H9 (cell line): ENCODE measurements around the gene ZNF766. TPM values are rescaled to one million over a fixed set of nuclear protein-coding genes. Genes with fewer than 3 reads are reported as not detected.

Experiments used
- DNase-seq: peaks from one replicate; pipeline ENCODE4 v3.0.0-alpha.2; 2017
- H2AFZ ChIP-seq: one replicate; pipeline ENCODE4 v1.6.1; 2013; ENCODE audit warnings: mild to moderate bottlenecking, low read length, control low read depth, moderate library complexity
- H2AK5ac ChIP-seq: 2 replicates; pipeline ENCODE4 v1.6.1; 2013; ENCODE audit warnings: low read length, control low read depth, mixed read lengths; ENCODE audit not compliant: insufficient read length
- H2BK120ac ChIP-seq: one replicate; pipeline ENCODE4 v1.6.1; 2013; ENCODE audit warnings: low read depth, mild to moderate bottlenecking, low read length, control low read depth, inconsistent platforms; ENCODE audit not compliant: poor library complexity, severe bottlenecking
- H2BK12ac ChIP-seq: 2 replicates; pipeline ENCODE4 v1.6.1; 2013; ENCODE audit warnings: low read length, control low read depth, mixed read lengths, low read depth; ENCODE audit not compliant: insufficient read length
- H2BK15ac ChIP-seq: 2 replicates; pipeline ENCODE4 v1.6.1; 2013; ENCODE audit warnings: low read depth, low read length, control low read depth
- H2BK20ac ChIP-seq: one replicate; pipeline ENCODE4 v1.6.1; 2013; ENCODE audit warnings: low read depth, mild to moderate bottlenecking, low read length, control low read depth, inconsistent platforms; ENCODE audit not compliant: poor library complexity, severe bottlenecking
- H2BK5ac ChIP-seq: 2 replicates; pipeline ENCODE4 v1.6.1; 2013; ENCODE audit warnings: low read length, control low read depth, mixed read lengths; ENCODE audit not compliant: insufficient read length
- H3K14ac ChIP-seq: 2 replicates; pipeline ENCODE4 v1.6.1; 2013; ENCODE audit warnings: low read length, control low read depth; ENCODE audit not compliant: insufficient read depth
- H3K18ac ChIP-seq: 2 replicates; pipeline ENCODE4 v1.6.1; 2013; ENCODE audit warnings: low read depth, mild to moderate bottlenecking, mixed read lengths, low read length, control low read depth; ENCODE audit not compliant: insufficient read length
- H3K23ac ChIP-seq: 2 replicates; pipeline ENCODE4 v1.6.1; 2013; ENCODE audit warnings: low read length, control low read depth, mixed read lengths, low read depth; ENCODE audit not compliant: insufficient read length
- H3K23me2 ChIP-seq: 2 replicates; pipeline ENCODE4 v1.6.1; 2013; ENCODE audit warnings: low read depth, mild to moderate bottlenecking, mixed read lengths, low read length, control low read depth; ENCODE audit not compliant: insufficient read length, poor library complexity, severe bottlenecking
- H3K27ac ChIP-seq: 2 replicates; pipeline ENCODE4 v1.5.1; 2013; ENCODE audit warnings: low read length, control low read depth, mixed read lengths, low read depth; ENCODE audit not compliant: insufficient read length
- H3K27me3 ChIP-seq: 2 replicates; pipeline ENCODE4 v1.6.1; 2013; ENCODE audit warnings: low read length, control low read depth, inconsistent platforms; ENCODE audit not compliant: insufficient read depth
- H3K4ac ChIP-seq: 2 replicates; pipeline ENCODE4 v1.6.1; 2013; ENCODE audit warnings: low read depth, mild to moderate bottlenecking, control low read depth, inconsistent platforms, low read length, moderate library complexity
- H3K4me1 ChIP-seq: 2 replicates; pipeline ENCODE4 v1.6.1; 2013; ENCODE audit warnings: low read length, control low read depth, inconsistent platforms; ENCODE audit not compliant: insufficient read depth
- H3K4me2 ChIP-seq: 2 replicates; pipeline ENCODE4 v1.6.1; 2013; ENCODE audit warnings: low read length, control low read depth, mixed read lengths; ENCODE audit not compliant: insufficient read length, insufficient read depth
- H3K56ac ChIP-seq: 2 replicates; pipeline ENCODE4 v1.6.1; 2013; ENCODE audit warnings: low read depth, mild to moderate bottlenecking, mixed read lengths, low read length, control low read depth; ENCODE audit not compliant: insufficient read length
- H3K79me1 ChIP-seq: 2 replicates; pipeline ENCODE4 v1.6.1; 2013; ENCODE audit warnings: low read depth, mild to moderate bottlenecking, moderate library complexity, low read length, control low read depth, inconsistent platforms; ENCODE audit not compliant: insufficient read depth, poor library complexity, severe bottlenecking
- H3K79me2 ChIP-seq: 2 replicates; pipeline ENCODE4 v1.6.1; 2013; ENCODE audit warnings: low read length, control low read depth, inconsistent platforms; ENCODE audit not compliant: insufficient read depth
- H3K9ac ChIP-seq: 2 replicates; pipeline ENCODE4 v1.6.1; 2013; ENCODE audit warnings: low read length, control low read depth, mixed read lengths; ENCODE audit not compliant: insufficient read length; ENCODE audit errors: extremely low read depth
- H3K9me3 ChIP-seq: one replicate; pipeline ENCODE4 v1.6.1; 2013; ENCODE audit warnings: low read depth, low read length, inconsistent platforms; ENCODE audit not compliant: control insufficient read depth
- H3T11ph ChIP-seq: one replicate; pipeline ENCODE4 v1.6.1; 2013; ENCODE audit warnings: mild to moderate bottlenecking, low read length, control low read depth, inconsistent platforms
- H4K20me1 ChIP-seq: one replicate; pipeline ENCODE4 v1.6.1; 2013; ENCODE audit not compliant: control insufficient read depth, insufficient read length, insufficient read depth
- H4K5ac ChIP-seq: 2 replicates; pipeline ENCODE4 v1.6.1; 2013; ENCODE audit warnings: low read depth, mild to moderate bottlenecking, mixed read lengths, low read length, control low read depth; ENCODE audit not compliant: insufficient read length
- H4K8ac ChIP-seq: replicated peaks from 2 replicates; pipeline ENCODE4 v1.6.1; 2013; ENCODE audit warnings: low read length, control low read depth, mixed read lengths, low read depth; ENCODE audit not compliant: insufficient read length
- H4K91ac ChIP-seq: 2 replicates; pipeline ENCODE4 v1.6.1; 2013; ENCODE audit warnings: low read depth, mild to moderate bottlenecking, moderate library complexity, mixed read lengths, low read length, control low read depth; ENCODE audit not compliant: insufficient read length
- H3K27ac Mint-ChIP-seq, 3 experiments: 2 replicates in 2 of 3; 3 replicates in 1 of 3; pipeline ENCODE4 v1.8.0; 2020 to 2021; ENCODE audit warnings: mixed read lengths in 3 of 3, mild to moderate bottlenecking in 1 of 3, moderate library complexity in 1 of 3
- H3K27me3 Mint-ChIP-seq: 2 replicates; pipeline ENCODE4 v1.8.0; 2021; ENCODE audit warnings: low read depth, mild to moderate bottlenecking, moderate library complexity, mixed read lengths
- H3K36me3 Mint-ChIP-seq, 3 experiments: 2 replicates in 2 of 3; 3 replicates in 1 of 3; pipeline ENCODE4 v1.8.0; 2020 to 2021; ENCODE audit warnings: low read depth in 3 of 3, mixed read lengths in 3 of 3; ENCODE audit not compliant: insufficient read depth in 1 of 3
- H3K4me1 Mint-ChIP-seq, 2 experiments: 2 replicates each; pipeline ENCODE4 v1.8.0; 2020; ENCODE audit warnings: mixed read lengths in 2 of 2
- H3K4me3 Mint-ChIP-seq, 2 experiments: 2 replicates in 1 of 2; 3 replicates in 1 of 2; pipeline ENCODE4 v1.8.0; 2020 to 2021; ENCODE audit warnings: mild to moderate bottlenecking in 2 of 2, mixed read lengths in 2 of 2, moderate library complexity in 1 of 2
- H3K9me3 Mint-ChIP-seq, 2 experiments: 2 replicates in 1 of 2; 3 replicates in 1 of 2; pipeline ENCODE4 v1.8.0; 2020; ENCODE audit warnings: mild to moderate bottlenecking in 2 of 2, mixed read lengths in 2 of 2, moderate library complexity in 1 of 2
- WGBS: extraction: QIAGEN DNeasy Blood & Tissue Kit; methylation state at CpG from one replicate; pipeline ENCODE4 v1.1.7; 2013; ENCODE audit warnings: missing lambda C conversion rate, low lambda C conversion rate, mixed read lengths; ENCODE audit not compliant: insufficient read length; ENCODE audit errors: extremely low coverage; 5-methylcytosine and 5-hydroxymethylcytosine counted together
- total RNA-seq: library from RNA; stranded (reverse); gene quantifications from 2 replicates; pipeline ENCODE4 v1.2.1, GENCODE V29; 2021
- TF ChIP-seq, protein P1 (sequence below): fragments of 200-600 bp; sonication (generic); conservative IDR thresholded peaks from 3 replicates; pipeline ENCODE4 v1.8.0; 2021; ENCODE audit warnings: antibody characterized with exemption, mild to moderate bottlenecking

ZNF766 gene
- total RNA-seq, 1 experiment from 2014 or later: 33.6 TPM

DNA sequence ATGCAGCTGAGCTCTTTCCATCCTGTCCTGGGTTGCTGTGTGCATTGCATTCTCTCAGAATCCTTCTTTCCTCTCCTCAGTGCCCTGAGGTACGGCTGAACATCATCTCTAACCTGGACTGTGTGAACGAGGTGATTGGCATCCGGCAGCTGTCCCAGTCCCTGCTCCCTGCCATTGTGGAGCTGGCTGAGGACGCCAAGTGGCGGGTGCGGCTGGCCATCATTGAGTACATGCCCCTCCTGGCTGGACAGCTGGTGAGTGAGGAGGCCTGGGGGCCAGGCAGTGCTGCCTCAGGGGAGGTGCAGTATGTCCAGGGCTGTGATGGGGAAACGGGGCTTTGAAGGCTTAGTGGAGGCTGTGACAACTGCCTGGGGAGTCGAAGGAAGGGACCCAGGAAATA is 49.8 kb upstream of the ZNF766 start:
- Histone ChIP-seq H3K9ac (no peak overlapping the region), H2BK15ac (no peak overlapping the region), H3T11ph (no peak overlapping the region), H4K8ac (no peak overlapping the region), H3K79me2 (no peaks in the 10 kb centered on the region), H3K4ac (no peak overlapping the region), H3K79me1 (no peaks in the 10 kb centered on the region), H3K23me2 (no peaks in the 10 kb centered on the region), H2BK20ac (no peak overlapping the region), H3K4me1 (no peaks in the 10 kb centered on the region), H3K27ac (no peak overlapping the region), H3K14ac (no peak overlapping the region; the same call in 1 of the 2 replicates), H4K5ac (no peak overlapping the region), H2AK5ac (no peak overlapping the region), H2BK12ac (no peak overlapping the region), H3K23ac (no peak overlapping the region), H3K56ac (no peak overlapping the region), H4K20me1 (peaks cover 2% of the 10 kb centered on the region), H3K4me2 (no peak overlapping the region), H3K27me3 (no peaks in the 10 kb centered on the region), H3K9me3 (no peaks in the 10 kb centered on the region), H2BK5ac (no peak overlapping the region), H3K18ac (no peak overlapping the region), H2BK120ac (no peak overlapping the region), H2AFZ (no peak overlapping the region), H4K91ac (no peak overlapping the region)
- DNase-seq: no peak
- Mint-ChIP-seq H3K9me3 (no peaks in the 10 kb centered on the region), H3K27ac (no peak overlapping the region), H3K36me3 (peaks cover 76 to 98% (median 94%) of the 10 kb centered on the region in 3 experiments), H3K4me1 (no peaks in the 10 kb centered on the region), H3K27me3 (no peaks in the 10 kb centered on the region), H3K4me3 (no peak overlapping the region; a peak in 1 of 5 replicates)
- no CpG with 5 or more reads among the region's 8 CpGs for WGBS
- TF ChIP-seq, protein P1, sequence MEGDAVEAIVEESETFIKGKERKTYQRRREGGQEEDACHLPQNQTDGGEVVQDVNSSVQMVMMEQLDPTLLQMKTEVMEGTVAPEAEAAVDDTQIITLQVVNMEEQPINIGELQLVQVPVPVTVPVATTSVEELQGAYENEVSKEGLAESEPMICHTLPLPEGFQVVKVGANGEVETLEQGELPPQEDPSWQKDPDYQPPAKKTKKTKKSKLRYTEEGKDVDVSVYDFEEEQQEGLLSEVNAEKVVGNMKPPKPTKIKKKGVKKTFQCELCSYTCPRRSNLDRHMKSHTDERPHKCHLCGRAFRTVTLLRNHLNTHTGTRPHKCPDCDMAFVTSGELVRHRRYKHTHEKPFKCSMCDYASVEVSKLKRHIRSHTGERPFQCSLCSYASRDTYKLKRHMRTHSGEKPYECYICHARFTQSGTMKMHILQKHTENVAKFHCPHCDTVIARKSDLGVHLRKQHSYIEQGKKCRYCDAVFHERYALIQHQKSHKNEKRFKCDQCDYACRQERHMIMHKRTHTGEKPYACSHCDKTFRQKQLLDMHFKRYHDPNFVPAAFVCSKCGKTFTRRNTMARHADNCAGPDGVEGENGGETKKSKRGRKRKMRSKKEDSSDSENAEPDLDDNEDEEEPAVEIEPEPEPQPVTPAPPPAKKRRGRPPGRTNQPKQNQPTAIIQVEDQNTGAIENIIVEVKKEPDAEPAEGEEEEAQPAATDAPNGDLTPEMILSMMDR: no peak
